Keratinocyte (primary cell): Measurements from ENCODE around the gene BCO1. TPM values are rescaled to one million over a fixed set of nuclear protein-coding genes. Genes with fewer than 3 reads are reported as not detected.

ENCODE experiments used
- DNase-seq: peaks from one replicate; pipeline ENCODE4 v3.0.0-alpha.2; 2011; ENCODE audit warnings: low read depth, missing footprints, low spot score
- FAIRE-seq: peaks from 2 replicates; lab custom pipeline; 2011; peaks lifted over from hg19 to GRCh38; lab: Jason Lieb, UNC
- H2AFZ ChIP-seq: 2 replicates; pipeline ENCODE4 v1.6.0; 2012; ENCODE audit warnings: low read length, control low read depth, inconsistent platforms; ENCODE audit not compliant: control insufficient read depth
- H3K27ac ChIP-seq: 2 replicates; pipeline ENCODE4 v1.5.1; 2011; ENCODE audit warnings: low read length; ENCODE audit not compliant: control insufficient read depth, insufficient read depth
- H3K27me3 ChIP-seq: 3 replicates; pipeline ENCODE4 v1.6.0; 2011; ENCODE audit warnings: low read length; ENCODE audit not compliant: control insufficient read depth, insufficient read depth; ENCODE audit errors: extremely low read depth
- H3K36me3 ChIP-seq, 2 experiments: 2 replicates in 1 of 2; 3 replicates in 1 of 2; pipeline ENCODE4 v1.5.1; 2011; ENCODE audit warnings: low read length in 2 of 2, mild to moderate bottlenecking in 1 of 2; ENCODE audit not compliant: control insufficient read depth in 2 of 2, insufficient read depth in 2 of 2; ENCODE audit errors: extremely low read depth in 1 of 2
- H3K4me1 ChIP-seq: 3 replicates; pipeline ENCODE4 v1.5.1; 2011; ENCODE audit warnings: low read length; ENCODE audit not compliant: control insufficient read depth, insufficient read depth; ENCODE audit errors: extremely low read depth
- H3K4me2 ChIP-seq: 3 replicates; pipeline ENCODE4 v1.6.0; 2011; ENCODE audit warnings: low read depth, low read length; ENCODE audit not compliant: control insufficient read depth, insufficient read depth; ENCODE audit errors: extremely low read depth
- H3K4me3 ChIP-seq, 3 experiments: fragments of 200-600 bp in 1 of 3; sonication (generic) in 1 of 3; 2 replicates in 2 of 3; 3 replicates in 1 of 3; pipeline ENCODE4 v1.5.1; 2011 to 2016; ENCODE audit warnings: low read length in 3 of 3, mild to moderate bottlenecking in 3 of 3, control low read depth in 2 of 3, inconsistent platforms in 1 of 3, low read depth in 1 of 3, mixed read lengths in 1 of 3, mixed run types in 1 of 3, moderate library complexity in 1 of 3; ENCODE audit not compliant: control insufficient read depth in 2 of 3, insufficient read depth in 2 of 3; ENCODE audit errors: extremely low read depth in 1 of 3
- H3K79me2 ChIP-seq: 2 replicates; pipeline ENCODE4 v1.6.0; 2012; ENCODE audit warnings: low read length; ENCODE audit not compliant: control insufficient read depth, insufficient read depth
- H3K9ac ChIP-seq: 3 replicates; pipeline ENCODE4 v1.6.0; 2011; ENCODE audit warnings: low read length; ENCODE audit not compliant: control insufficient read depth, insufficient read depth; ENCODE audit errors: extremely low read depth
- H3K9me1 ChIP-seq: 3 replicates; pipeline ENCODE4 v1.6.0; 2011; ENCODE audit warnings: low read length; ENCODE audit not compliant: control insufficient read depth, insufficient read depth; ENCODE audit errors: extremely low read depth
- H3K9me3 ChIP-seq: 2 replicates; pipeline ENCODE4 v1.5.1; 2012; ENCODE audit warnings: low read depth, low read length; ENCODE audit not compliant: control insufficient read depth
- H4K20me1 ChIP-seq: 3 replicates; pipeline ENCODE4 v1.6.0; 2011; ENCODE audit warnings: low read length; ENCODE audit not compliant: control insufficient read depth, insufficient read depth; ENCODE audit errors: extremely low read depth
- CTCF ChIP-seq, 3 experiments: IDR thresholded peaks in 1 of 3; conservative IDR thresholded peaks in 1 of 3; optimal IDR thresholded peaks in 1 of 3; 2 replicates in 2 of 3; 3 replicates in 1 of 3; pipeline versions ENCODE3 to v1.5.1; 2011; ENCODE audit warnings: low read length in 3 of 3, mild to moderate bottlenecking in 3 of 3, moderate library complexity in 2 of 3, control low read depth in 1 of 3, inconsistent platforms in 1 of 3; ENCODE audit not compliant: insufficient read depth in 2 of 3; ENCODE audit errors: extremely low read depth in 1 of 3
- EZH2 ChIP-seq: IDR thresholded peaks from one replicate; pipeline ENCODE4 v1.6.1; 2012; ENCODE audit warnings: inconsistent platforms, mild to moderate bottlenecking, low read length, moderate library complexity
- dilution Hi-C: fragments of 300-500 bp; cut with MboI; formaldehyde crosslinking; loops from one replicate; pipeline ENCODE4 v1.7.0; 2020; ENCODE audit warnings: low sequenced_read_pairs; ENCODE audit not compliant: extremely low pct_ligation_motif_present
- polyA plus RNA-seq, 5 experiments: library from polyadenylated mRNA; depleted of rRNA in 3 of 5; stranded (reverse) in 3 of 5; stranded (forward) in 1 of 5; unstranded in 1 of 5; fragments of >200 nt; gene quantifications; 1 replicate in 1 of 5; 2 replicates in 3 of 5; 3 replicates in 1 of 5; pipeline versions ENCODE4 v1.2.1 to v1.2.3, GENCODE V29; 2011 to 2012; ENCODE audit warnings: missing spikeins in 2 of 5, low read depth in 1 of 5, low replicate concordance in 1 of 5

Gene BCO1
- polyA plus RNA-seq, 1 donor (not counting 4 experiments of a cell fraction or from before 2014, with no cell fraction given) = 0.07 TPM

- Histone ChIP-seq H4K20me1 (no peaks in the 10 kb centered on the region), H3K27ac (no peak overlapping the region), H3K4me1 (no peaks in the 10 kb centered on the region), H3K4me3 (no peak overlapping the region), H3K27me3 (peaks cover 3% of the 10 kb centered on the region), H3K9me1 (no peaks in the 10 kb centered on the region), H3K79me2 (no peaks in the 10 kb centered on the region), H3K36me3 (no peaks in the 10 kb centered on the region), H3K4me2 (no peak overlapping the region), H3K9ac (no peak overlapping the region), H3K9me3 (no peaks in the 10 kb centered on the region), H2AFZ (no peak overlapping the region)
- dilution Hi-C loops = no loop called here
- peak in 2 of 3 experiments; percentile 53 to 64 for TF ChIP-seq CTCF (optimal IDR thresholded peaks at IDR 0.05 in 1 of 3, IDR thresholded peaks at IDR 0.05 in 1 of 3, conservative IDR thresholded peaks at IDR 0.05 in 1 of 3; ENCODE audit: extremely low read depth in 1 of 3, insufficient read depth in 2 of 3, low read length in 3 of 3)
- no peak for TF ChIP-seq EZH2
- FAIRE-seq (no peak), DNase-seq (no peak)
These were observed 23.7 kb upstream of the BCO1 start for GRCh38 chr16:81214745-81215166.

- Histone ChIP-seq H3K4me2 (no peak overlapping the region), H3K9me3 (no peaks in the 10 kb centered on the region), H3K27me3 (peaks cover 3% of the 10 kb centered on the region), H3K79me2 (no peaks in the 10 kb centered on the region), H3K27ac (no peak overlapping the region), H3K9ac (no peak overlapping the region), H3K4me3 (no peak overlapping the region), H3K9me1 (no peaks in the 10 kb centered on the region), H3K36me3 (no peaks in the 10 kb centered on the region), H4K20me1 (no peaks in the 10 kb centered on the region), H3K4me1 (no peaks in the 10 kb centered on the region), H2AFZ (no peak overlapping the region)
- dilution Hi-C loops = no loop called here
- TF ChIP-seq EZH2 (no peak), CTCF (optimal IDR thresholded peaks at IDR 0.05 in 1 of 3, IDR thresholded peaks at IDR 0.05 in 1 of 3, conservative IDR thresholded peaks at IDR 0.05 in 1 of 3; ENCODE audit: extremely low read depth in 1 of 3, insufficient read depth in 2 of 3, low read length in 3 of 3) (no peak)
- FAIRE-seq (no peak), DNase-seq (no peak)
These were observed 22.4 kb upstream of the BCO1 start for GRCh38 chr16:81216114-81216513.
